ENCODE data around the gene SLC2A10.

DNA sequence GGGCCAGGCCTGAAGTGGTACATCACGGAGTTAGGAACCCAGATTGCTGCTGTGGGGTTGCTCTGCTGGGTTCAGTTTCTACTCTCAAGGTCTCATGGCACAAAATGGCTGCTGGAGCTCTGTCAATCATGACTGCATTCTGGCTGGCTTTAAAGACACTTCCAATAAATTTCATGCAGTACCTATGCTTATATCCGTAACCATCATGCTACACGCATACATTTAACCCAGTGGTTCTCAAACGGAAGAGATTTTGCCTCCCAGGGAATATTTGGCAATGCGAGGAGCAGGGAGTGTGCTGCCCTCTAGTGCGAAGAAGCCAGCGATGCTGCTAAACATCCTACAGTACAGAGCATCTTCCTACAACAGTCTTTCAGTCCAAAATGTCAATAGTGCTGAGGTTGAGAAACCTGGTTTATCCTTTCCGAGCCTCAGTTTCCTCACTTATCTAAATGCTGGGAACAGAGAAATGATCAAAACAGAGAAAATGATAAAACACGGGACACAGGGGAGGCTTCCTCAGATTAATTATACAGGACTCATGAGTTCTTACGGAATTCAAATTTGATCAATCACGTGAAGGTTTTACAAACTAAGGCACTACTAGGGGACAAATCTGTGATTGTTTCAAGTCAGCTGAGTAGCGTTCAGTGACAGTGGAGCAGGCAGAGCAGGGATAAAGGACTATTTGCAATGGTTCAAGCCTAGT, 9.6 kb upstream of the SLC2A10 start:
- TF ChIP-seq POLR2AphosphoS5 (IDR thresholded peaks at IDR 0.05; ENCODE audit: low read depth, low read length) (no peak), POLR2A (IDR thresholded peaks at IDR 0.05; ENCODE audit: low read depth, low read length) (no peak), TAF1 (IDR thresholded peaks at IDR 0.05; ENCODE audit: borderline replicate concordance, low read depth, low read length) (no peak)

All from GM12892 (cell line).